Stomach (tissue), 9 donors: ENCODE results near the gene NEU3. TPM values are rescaled to one million over a fixed set of nuclear protein-coding genes. Genes with fewer than 3 reads are reported as not detected.
"Not testable (repeated sequence)": the region's sequence is repeated elsewhere in the genome, so short reads cannot be mapped to it uniquely, and the experiment has no call there.

Experiments
- DNase-seq, 2 donors: peaks; one replicate each; pipeline versions ENCODE4 v3.0.0 to v3.0.0-alpha.2; 2013 to 2019
- H3K27ac ChIP-seq, 5 donors: fragments of 200-600 bp in 4 of 5; sonication (generic) in 4 of 5; one replicate each; pipeline ENCODE4 v1.5.1; 2013 to 2019; ENCODE audit warnings: mild to moderate bottlenecking in 1 of 5, moderate library complexity in 1 of 5
- H3K27me3 ChIP-seq, 3 donors: fragments of 200-600 bp; sonication (generic); one replicate each; pipeline ENCODE4 v1.5.1; 2017 to 2019; ENCODE audit warnings: mixed run types in 1 of 3
- H3K36me3 ChIP-seq, 4 donors: fragments of 200-600 bp; sonication (generic); 1 replicate in 3 of 4; 2 replicates in 1 of 4; pipeline ENCODE4 v1.5.1; 2016 to 2019
- H3K4me1 ChIP-seq, 4 donors: fragments of 200-600 bp; sonication (generic); one replicate each; pipeline ENCODE4 v1.5.1; 2016 to 2019
- H3K4me3 ChIP-seq, 4 donors: fragments of 200-600 bp; sonication (generic) in 3 of 4; one replicate each; pipeline ENCODE4 v1.5.1; 2016 to 2019; ENCODE audit warnings: mild to moderate bottlenecking in 1 of 4
- H3K9me3 ChIP-seq, 4 donors: fragments of 200-600 bp; sonication (generic); one replicate each; pipeline ENCODE4 v1.5.1; 2016 to 2019
- EP300 ChIP-seq: sonication (generic); formaldehyde crosslinking; IDR thresholded peaks from one replicate; pipeline ENCODE4 v1.6.1; 2017; ENCODE audit warnings: antibody characterized with exemption
- POLR2A ChIP-seq, 4 donors: fragments of 450-650 bp; IDR thresholded peaks; one replicate each; pipeline ENCODE4 v1.6.1; 2016; ENCODE audit warnings: antibody characterized with exemption in 4 of 4, control low read depth in 2 of 4, mild to moderate bottlenecking in 1 of 4, moderate library complexity in 1 of 4
- POLR2AphosphoS5 ChIP-seq, 3 donors: sonication (generic); formaldehyde crosslinking; IDR thresholded peaks; one replicate each; pipeline ENCODE4 v1.6.1; 2016; ENCODE audit warnings: antibody characterized with exemption in 3 of 3
- whole genome bisulfite sequencing, 5 donors: extraction: QIAGEN DNeasy Blood & Tissue Kit in 3 of 5; methylation state at CpG; one replicate each; pipeline versions ENCODE4 v1.1.5 to v1.1.7; 2013 to 2018; 5-methylcytosine and 5-hydroxymethylcytosine counted together
- intact Hi-C: fragments of 100-400 bp; cut with DNase I; formaldehyde crosslinking; loops from one replicate; pipeline ENCODE4 v1.15.1; 2023; ENCODE audit warnings: low total_unique reads
- polyA plus RNA-seq, 3 donors: library from polyadenylated mRNA; stranded (reverse); fragments of 200-250 nt; gene quantifications; one replicate each; pipeline ENCODE4 v1.2.3, GENCODE V29; 2013
- total RNA-seq, 5 donors: library from RNA; depleted of rRNA; stranded (reverse); fragments of >200 nt; gene quantifications; one replicate each; pipeline versions ENCODE4 v1.1.0 to v1.2.3, GENCODE V29; 2014 to 2016
- TF ChIP-seq, protein P1 (sequence below), 7 experiments: fragments of 450-650 bp in 4 of 7; fragments of 200-600 bp in 3 of 7; sonication (generic) in 3 of 7; IDR thresholded peaks; one replicate each; pipeline ENCODE4 v1.5.1; 2016 to 2019; ENCODE audit warnings: antibody characterized with exemption in 7 of 7, control low read depth in 2 of 7, mild to moderate bottlenecking in 1 of 7
- donor health status: healthy with polysubstance abuse.
- donor health status: Bipolar disorder and iron deficiency.
- donor health status: healthy.

The NEU3 gene
- total and polyA plus RNA-seq, 8 donors = 0.58 to 33.5 (median 3.7) TPM

DNA sequence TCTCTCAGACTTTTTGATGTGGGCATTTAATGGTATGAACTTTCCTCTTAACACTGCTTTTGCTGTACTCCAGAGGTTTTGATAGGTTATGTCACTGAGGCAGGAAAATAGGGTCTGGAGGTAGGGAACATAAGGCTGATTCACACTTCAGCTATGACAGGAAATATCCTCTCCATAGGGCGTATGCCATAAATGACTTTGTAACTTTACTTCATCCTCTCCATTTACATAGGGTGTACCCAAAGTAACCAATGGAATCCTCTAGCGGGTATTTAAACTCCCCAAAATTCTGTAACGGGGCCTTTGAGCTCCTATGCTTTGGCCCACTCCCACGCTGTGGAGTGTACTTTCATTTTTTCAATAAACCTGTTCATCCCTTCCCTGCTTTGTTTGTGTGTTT is 58.5 kb downstream of the NEU3 start:
- H3K4me1 ChIP-seq = peaks cover 0 to 4% (median 0%) of the 10 kb centered on the region in 4 donors
- no peak overlapping the region for H3K4me3 ChIP-seq
- WGBS, 5 donors = 88 to 94% (median 91%) methylated on average over 4 of the region's 4 CpGs
- no peak overlapping the region for H3K27ac ChIP-seq
- peaks cover 0 to 2% (median under 1%) of the 10 kb centered on the region in 4 donors for H3K9me3 ChIP-seq
- H3K36me3 ChIP-seq = no peaks in the 10 kb centered on the region
- no peaks in the 10 kb centered on the region for H3K27me3 ChIP-seq
- intact Hi-C loops = no loop called here
- TF ChIP-seq POLR2A (IDR thresholded peaks at IDR 0.05) (no peak), POLR2AphosphoS5 (IDR thresholded peaks at IDR 0.05) (no peak), EP300 (no peak)
- TF ChIP-seq, protein P1, sequence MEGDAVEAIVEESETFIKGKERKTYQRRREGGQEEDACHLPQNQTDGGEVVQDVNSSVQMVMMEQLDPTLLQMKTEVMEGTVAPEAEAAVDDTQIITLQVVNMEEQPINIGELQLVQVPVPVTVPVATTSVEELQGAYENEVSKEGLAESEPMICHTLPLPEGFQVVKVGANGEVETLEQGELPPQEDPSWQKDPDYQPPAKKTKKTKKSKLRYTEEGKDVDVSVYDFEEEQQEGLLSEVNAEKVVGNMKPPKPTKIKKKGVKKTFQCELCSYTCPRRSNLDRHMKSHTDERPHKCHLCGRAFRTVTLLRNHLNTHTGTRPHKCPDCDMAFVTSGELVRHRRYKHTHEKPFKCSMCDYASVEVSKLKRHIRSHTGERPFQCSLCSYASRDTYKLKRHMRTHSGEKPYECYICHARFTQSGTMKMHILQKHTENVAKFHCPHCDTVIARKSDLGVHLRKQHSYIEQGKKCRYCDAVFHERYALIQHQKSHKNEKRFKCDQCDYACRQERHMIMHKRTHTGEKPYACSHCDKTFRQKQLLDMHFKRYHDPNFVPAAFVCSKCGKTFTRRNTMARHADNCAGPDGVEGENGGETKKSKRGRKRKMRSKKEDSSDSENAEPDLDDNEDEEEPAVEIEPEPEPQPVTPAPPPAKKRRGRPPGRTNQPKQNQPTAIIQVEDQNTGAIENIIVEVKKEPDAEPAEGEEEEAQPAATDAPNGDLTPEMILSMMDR (IDR thresholded peaks at IDR 0.05) = no peak
- no peak for DNase-seq

DNA sequence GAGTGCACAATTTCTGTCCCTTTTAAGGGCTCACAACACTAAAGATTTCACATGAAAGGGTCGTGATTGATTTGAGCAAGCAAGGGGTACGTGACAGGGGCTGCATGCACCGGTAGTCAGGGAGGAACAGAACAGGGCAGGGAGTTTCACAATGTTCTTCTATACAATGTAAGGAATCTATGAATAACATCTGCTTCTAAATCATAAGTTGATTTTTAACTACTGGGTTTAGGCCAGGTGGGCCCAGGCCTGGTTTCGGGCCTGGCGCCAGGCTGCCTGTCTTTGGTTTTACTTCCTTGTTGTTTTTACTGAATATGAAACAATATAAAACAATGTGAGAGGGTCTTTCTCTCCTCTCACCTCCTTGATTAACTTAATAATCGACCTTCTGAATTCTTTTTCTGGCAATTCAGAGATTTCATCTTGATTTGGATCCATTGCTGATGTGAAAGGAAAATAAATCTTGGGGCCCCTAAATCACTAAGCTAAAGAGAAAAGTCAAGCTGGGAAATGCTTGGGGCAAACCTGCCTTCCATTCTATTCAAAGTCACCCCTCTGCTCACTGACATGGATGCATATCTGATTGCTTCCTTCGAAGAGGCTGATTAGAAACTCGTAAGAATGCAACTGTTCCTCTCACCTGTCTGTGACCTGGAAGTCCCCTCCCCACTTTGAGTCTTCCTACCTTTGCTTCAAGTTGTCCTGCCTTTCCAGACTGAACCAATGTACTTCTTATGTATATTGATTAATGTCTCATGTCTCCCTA is 61.0 kb downstream of the NEU3 start:
- H3K4me1 ChIP-seq, H3K4me3 ChIP-seq, intact Hi-C loops, H3K27ac ChIP-seq, H3K36me3 ChIP-seq, DNase-seq, H3K27me3 ChIP-seq: not testable (repeated sequence)
- H3K9me3 ChIP-seq = peaks cover 0 to 17% (median 10%) of the 10 kb centered on the region in 4 donors
- 40 to 63% (median 46%) methylated on average over 8 of the region's 8 CpGs for WGBS, 5 donors

DNA sequence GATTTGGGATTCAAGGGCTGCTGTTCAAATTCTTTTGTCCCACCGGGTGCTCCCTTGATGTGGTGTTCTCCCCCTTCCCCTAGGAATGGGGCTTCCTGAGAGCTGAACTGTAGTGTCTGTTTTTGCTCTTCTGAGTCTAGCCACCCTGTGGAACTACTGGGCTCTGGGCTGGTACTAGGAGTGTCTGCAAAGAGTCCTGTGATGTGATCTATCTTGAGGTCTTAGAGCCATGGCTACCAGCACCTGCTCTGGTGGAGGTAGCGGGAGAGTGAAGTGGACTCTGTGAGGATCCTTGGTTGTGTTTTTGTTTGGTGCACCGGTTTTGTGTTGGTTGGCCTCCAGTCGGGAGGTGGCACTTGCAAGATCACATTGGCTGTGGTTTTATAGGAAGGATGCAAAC is 61.8 kb downstream of the NEU3 start:
- H3K4me1 ChIP-seq = peaks cover 0 to 4% (median 0%) of the 10 kb centered on the region in 4 donors
- 75 to 91% (median 86%) methylated on average over 3 to 4 of the region's 4 CpGs for WGBS, 5 donors
- no peak overlapping the region for H3K4me3 ChIP-seq
- intact Hi-C loops = no loop called here
- H3K9me3 ChIP-seq = peaks cover 0 to 17% (median 10%) of the 10 kb centered on the region in 4 donors
- no peak overlapping the region for H3K27ac ChIP-seq
- TF ChIP-seq EP300 = no peak
- TF ChIP-seq, protein P1 (IDR thresholded peaks at IDR 0.05) = no peak
- no peak for TF ChIP-seq POLR2AphosphoS5 (IDR thresholded peaks at IDR 0.05)
- no peak for TF ChIP-seq POLR2A (IDR thresholded peaks at IDR 0.05)
- no peak for DNase-seq
- no peaks in the 10 kb centered on the region for H3K36me3 ChIP-seq
- H3K27me3 ChIP-seq = no peaks in the 10 kb centered on the region

DNA sequence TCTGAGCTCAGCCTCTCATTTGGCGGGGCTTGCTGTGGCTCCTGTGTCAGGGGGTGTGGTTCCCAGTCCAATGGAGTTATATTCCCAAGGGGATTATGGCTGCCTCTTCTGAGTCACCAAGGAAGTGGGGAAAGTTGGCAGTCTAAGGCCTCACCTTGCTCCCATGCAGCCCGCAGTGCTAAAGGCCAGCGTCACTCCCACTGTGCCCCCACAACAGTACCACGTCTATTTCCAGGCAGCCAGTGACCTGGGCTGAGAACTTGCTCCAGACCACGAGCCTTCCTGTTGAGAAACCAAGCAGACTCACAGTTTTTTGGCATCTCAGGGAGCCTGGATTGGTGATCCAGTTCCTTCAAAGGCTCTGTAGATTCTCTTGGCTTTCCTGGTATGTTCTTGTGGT is 62.3 kb downstream of the NEU3 start:
- 82 to 98% (median 86%) methylated on average over 5 of the region's 5 CpGs for WGBS, 5 donors
- peaks cover 0 to 4% (median 0%) of the 10 kb centered on the region in 4 donors for H3K4me1 ChIP-seq
- H3K36me3 ChIP-seq = no peaks in the 10 kb centered on the region
- intact Hi-C loops = no loop called here
- no peak overlapping the region for H3K4me3 ChIP-seq
- TF ChIP-seq POLR2A (IDR thresholded peaks at IDR 0.05) = no peak
- no peak for TF ChIP-seq EP300
- TF ChIP-seq, protein P1 (IDR thresholded peaks at IDR 0.05) = no peak
- TF ChIP-seq POLR2AphosphoS5 (IDR thresholded peaks at IDR 0.05) = no peak
- no peak for DNase-seq
- no peak overlapping the region for H3K27ac ChIP-seq
- peaks cover 0 to 17% (median 10%) of the 10 kb centered on the region in 4 donors for H3K9me3 ChIP-seq
- no peaks in the 10 kb centered on the region for H3K27me3 ChIP-seq

DNA sequence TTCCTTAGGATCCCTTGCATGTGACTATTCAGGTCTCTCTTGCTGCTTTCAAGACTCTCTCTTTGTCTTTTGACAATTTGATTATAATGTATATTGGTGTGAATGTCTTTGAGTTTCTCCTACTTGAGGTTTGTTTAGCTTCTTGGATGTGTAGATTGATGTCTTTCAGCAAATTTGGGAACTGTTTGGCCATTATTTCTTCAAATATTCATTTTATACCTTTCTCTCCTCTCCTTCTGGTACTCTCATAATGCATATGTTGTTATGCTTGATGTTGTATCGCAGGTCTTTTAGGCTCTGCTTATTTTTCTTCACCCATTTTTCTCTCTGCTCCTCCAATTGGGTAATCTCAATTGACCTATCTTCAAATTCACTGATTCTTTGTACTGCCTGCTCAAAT is 63.7 kb downstream of the NEU3 start:
- H3K36me3 ChIP-seq = no peaks in the 10 kb centered on the region
- WGBS, 5 donors = 51 to 100% (median 96%) methylated on average over 1 of the region's 1 CpG
- peaks cover 0 to 17% (median 10%) of the 10 kb centered on the region in 4 donors for H3K9me3 ChIP-seq
- peaks cover 0 to 4% (median 0%) of the 10 kb centered on the region in 4 donors for H3K4me1 ChIP-seq
- H3K27me3 ChIP-seq = no peaks in the 10 kb centered on the region
- no peak for DNase-seq
- intact Hi-C loops = no loop called here
- no peak overlapping the region for H3K4me3 ChIP-seq
- no peak overlapping the region for H3K27ac ChIP-seq
- TF ChIP-seq POLR2A (IDR thresholded peaks at IDR 0.05) (no peak), POLR2AphosphoS5 (IDR thresholded peaks at IDR 0.05) (no peak), EP300 (no peak)
- TF ChIP-seq, protein P1 (IDR thresholded peaks at IDR 0.05) = no peak
